Measurements from ENCODE around the gene CYP4F22.
A peak's percentile ranks its signal among the peaks of the same experiment; 100 is the strongest.
"Not testable (repeated sequence)": the region's sequence is repeated elsewhere in the genome, so short reads cannot be mapped to it uniquely, and the experiment has no call there.

The CYP4F22 gene

GRCh38 chr19:15495151-15495550, 13.2 kb upstream of the CYP4F22 start:
- DNase-seq, result no peak

GRCh38 chr19:15498156-15498858, 10.0 kb upstream of the CYP4F22 start:
- DNase-seq, result no peak

- DNase-seq, result no peak
Observed at GRCh38 chr19:15498910-15499309, 9.4 kb upstream of the CYP4F22 start.

- no peak for DNase-seq
Observed at GRCh38 chr19:15501596-15501995, 6.7 kb upstream of the CYP4F22 start.

- no peak for DNase-seq
Observed at GRCh38 chr19:15502264-15502663, 6.1 kb upstream of the CYP4F22 start.

- DNase-seq, result no peak
Observed at GRCh38 chr19:15506074-15506571, 2.2 kb upstream of the CYP4F22 start.

GRCh38 chr19:15507068-15508034, 974 bp upstream of the CYP4F22 start:
- DNase-seq, result no peak

GRCh38 chr19:15511671-15512424, 3.5 kb downstream of the CYP4F22 start:
- DNase-seq, result no peak

GRCh38 chr19:15515227-15515625, 6.9 kb downstream of the CYP4F22 start:
- DNase-seq, result not testable (repeated sequence)

GRCh38 chr19:15516363-15516762, 8.0 kb downstream of the CYP4F22 start:
- no peak for DNase-seq

GRCh38 chr19:15517778-15518177, 9.5 kb downstream of the CYP4F22 start:
- no peak for DNase-seq

GRCh38 chr19:15519433-15519976, 11.2 kb downstream of the CYP4F22 start:
- DNase-seq, result no peak

GRCh38 chr19:15524781-15525180, 16.5 kb downstream of the CYP4F22 start:
- DNase-seq, result no peak

GRCh38 chr19:15525291-15525690, 17.0 kb downstream of the CYP4F22 start:
- no peak for DNase-seq

GRCh38 chr19:15526408-15526807, 18.1 kb downstream of the CYP4F22 start:
- DNase-seq, result no peak

- DNase-seq, result no peak
Observed at GRCh38 chr19:15527705-15528104, 19.4 kb downstream of the CYP4F22 start.

GRCh38 chr19:15529774-15530372, 21.5 kb downstream of the CYP4F22 start:
- no peak for DNase-seq

GRCh38 chr19:15532779-15533521, 24.6 kb downstream of the CYP4F22 start:
- peak; percentile 89 to 93 for DNase-seq

GRCh38 chr19:15533522-15533830, 25.2 kb downstream of the CYP4F22 start:
- not testable (repeated sequence) for DNase-seq

GRCh38 chr19:15534957-15535864, 26.9 kb downstream of the CYP4F22 start:
- DNase-seq, result no peak

- no peak for DNase-seq
Observed at GRCh38 chr19:15536350-15536749, 28.0 kb downstream of the CYP4F22 start.

Measured in AML-193 (cell line).